ENCODE results near the gene TBC1D22A.
"Not testable (repeated sequence)": the region's sequence is repeated elsewhere in the genome, so short reads cannot be mapped to it uniquely, and the experiment has no call there.

Gene TBC1D22A

GRCh38 chr22:46762238-46763050 lies at the start of gene TBC1D22A:
TBC1D22A (plus strand) TSS chr22:46762650; CDS start chr22:46762787, 137 bp downstream.
- DNase-seq = peak; percentile 95

DNA sequence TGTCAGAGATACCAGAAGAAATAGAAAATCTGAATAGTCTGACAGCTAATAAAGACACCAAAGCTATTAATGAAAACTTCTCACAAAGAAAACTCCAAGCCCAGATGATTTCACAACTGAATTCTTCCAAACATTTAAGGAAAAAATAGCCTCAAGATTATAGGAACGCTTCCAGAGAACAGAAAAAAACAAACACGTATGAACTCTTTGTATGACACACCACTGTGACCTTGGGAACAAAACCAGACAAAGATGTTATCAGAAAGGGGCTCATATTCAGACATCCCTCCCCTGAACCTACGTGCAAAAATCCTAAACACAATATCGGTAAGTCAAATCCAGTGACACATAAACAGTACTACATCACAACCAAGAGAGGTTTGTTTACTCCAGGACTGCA lies 47.9 kb upstream of the TBC1D22A start:
- DNase-seq = no peak

- DNase-seq = no peak
Observed at GRCh38 chr22:46719921-46720320, 42.5 kb upstream of the TBC1D22A start.

DNA sequence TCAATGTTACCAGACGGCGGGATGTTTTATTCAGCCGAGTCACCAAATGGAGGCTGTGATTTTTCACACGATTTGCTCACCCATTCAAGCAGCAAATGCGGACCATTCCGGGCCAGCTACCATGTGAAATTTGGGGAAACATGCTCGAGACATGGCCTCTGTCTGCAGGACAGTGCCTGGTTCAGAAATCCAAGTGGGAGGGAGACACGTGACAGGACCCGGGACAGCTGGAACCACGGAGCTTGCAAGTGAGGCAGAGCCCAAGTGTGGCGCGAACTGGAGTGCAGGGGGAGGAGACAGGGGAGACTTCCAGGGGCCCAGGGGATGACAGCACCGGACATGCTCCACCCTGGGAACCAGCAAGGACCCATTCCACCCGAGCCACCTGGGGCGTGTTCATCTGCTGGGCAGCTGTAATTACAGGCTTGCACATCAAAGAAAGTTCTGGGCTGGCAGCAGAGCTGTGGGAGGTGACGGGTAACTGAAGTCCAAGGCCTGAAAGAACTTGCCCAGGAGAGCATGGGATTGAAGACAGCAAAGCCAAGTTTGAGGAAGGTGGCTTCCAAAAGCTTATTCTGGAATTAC lies 40.9 kb upstream of the TBC1D22A start:
- DNase-seq = no peak

DNA sequence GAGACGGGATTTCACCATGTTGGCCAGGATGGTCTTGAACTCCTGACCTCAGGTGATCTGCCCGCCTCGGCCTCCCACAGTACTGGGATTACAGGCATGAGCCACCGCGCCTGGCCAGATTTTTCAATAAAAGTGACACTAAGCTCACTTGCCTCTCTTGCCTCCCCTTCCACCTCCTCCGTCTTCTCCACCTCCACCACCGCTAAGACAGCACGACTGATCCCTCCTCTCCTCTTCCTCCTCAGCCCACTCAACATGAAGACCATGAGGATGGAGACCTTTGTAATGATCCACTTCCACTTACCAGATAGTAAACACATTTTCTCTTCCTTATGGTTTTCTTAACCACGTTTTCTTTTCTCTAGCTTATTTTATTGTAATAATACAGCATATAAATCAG lies 38.6 kb upstream of the TBC1D22A start:
- no peak for DNase-seq

- DNase-seq = no peak
Observed at GRCh38 chr22:46725096-46725495, 37.4 kb upstream of the TBC1D22A start.

GRCh38 chr22:46726066-46726985 lies 36.1 kb upstream of the TBC1D22A start:
- no peak for DNase-seq

GRCh38 chr22:46726986-46727317 lies 35.5 kb upstream of the TBC1D22A start:
- DNase-seq = no peak

GRCh38 chr22:46727813-46728364 lies 34.6 kb upstream of the TBC1D22A start:
- DNase-seq = no peak

DNA sequence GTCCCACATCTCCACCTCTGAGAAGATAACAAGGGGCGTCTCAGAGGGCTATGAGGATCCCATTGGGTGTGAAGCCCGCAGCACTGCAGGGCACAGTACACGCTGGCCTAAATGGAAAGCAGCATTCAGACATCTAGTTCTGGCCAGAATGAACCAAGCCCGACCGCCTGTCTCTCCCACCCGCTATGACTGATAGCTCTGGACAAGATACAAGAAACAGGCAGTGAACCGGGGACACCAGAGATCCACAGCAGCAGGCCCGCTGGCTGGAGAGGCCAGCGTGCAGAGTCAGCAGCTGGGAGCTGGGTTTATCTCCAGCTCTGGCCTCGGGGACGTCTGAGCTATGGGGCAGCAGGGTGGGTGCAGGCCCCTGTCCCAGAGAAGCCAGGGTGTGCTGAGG lies 34.0 kb upstream of the TBC1D22A start:
- no peak for DNase-seq

GRCh38 chr22:46730568-46731245 lies 31.7 kb upstream of the TBC1D22A start:
- DNase-seq = no peak

GRCh38 chr22:46731246-46732040 lies 31.0 kb upstream of the TBC1D22A start:
- no peak for DNase-seq

DNA sequence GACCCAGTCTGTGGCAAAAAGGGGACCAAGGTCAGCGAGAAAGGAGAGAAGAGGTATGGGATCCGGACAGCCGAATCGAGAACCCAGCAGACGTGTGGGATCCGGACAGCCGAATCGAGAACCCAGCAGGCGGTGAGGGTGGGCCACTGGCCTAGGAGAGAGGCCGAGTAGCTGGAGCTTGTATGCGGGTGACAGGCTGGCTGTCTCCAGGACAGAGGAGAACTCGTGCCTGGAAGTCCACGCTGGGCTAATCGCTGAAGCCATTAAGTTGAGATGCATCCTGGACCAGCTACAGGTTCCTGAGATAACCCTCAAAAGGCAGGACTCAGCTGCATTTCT lies 30.4 kb upstream of the TBC1D22A start:
- DNase-seq = no peak

- DNase-seq = no peak
Observed at GRCh38 chr22:46732513-46732912, 29.9 kb upstream of the TBC1D22A start.

DNA sequence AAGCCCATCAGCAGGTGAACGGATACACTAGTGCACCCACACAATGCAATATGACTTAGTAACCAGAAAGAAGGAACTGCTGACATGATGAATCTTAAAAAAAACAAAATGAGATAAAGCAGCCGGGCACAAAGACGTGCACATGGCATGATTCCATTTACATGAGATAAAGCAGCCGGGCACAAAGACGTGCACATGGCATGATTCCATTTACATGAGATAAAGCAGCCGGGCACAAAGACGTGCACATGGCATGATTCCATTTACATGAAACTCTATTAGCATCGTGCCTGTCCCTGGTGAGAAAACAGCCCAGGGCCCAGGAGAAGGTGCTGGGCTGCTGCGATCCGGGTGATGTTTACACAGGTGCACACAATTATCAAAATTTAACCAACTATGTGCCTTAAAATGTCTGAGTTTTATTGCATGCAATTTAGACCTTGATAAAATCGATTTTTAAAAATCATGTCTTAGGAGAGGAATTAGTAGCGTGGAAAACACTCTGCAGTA lies 28.2 kb upstream of the TBC1D22A start:
- not testable (repeated sequence) for DNase-seq

DNA sequence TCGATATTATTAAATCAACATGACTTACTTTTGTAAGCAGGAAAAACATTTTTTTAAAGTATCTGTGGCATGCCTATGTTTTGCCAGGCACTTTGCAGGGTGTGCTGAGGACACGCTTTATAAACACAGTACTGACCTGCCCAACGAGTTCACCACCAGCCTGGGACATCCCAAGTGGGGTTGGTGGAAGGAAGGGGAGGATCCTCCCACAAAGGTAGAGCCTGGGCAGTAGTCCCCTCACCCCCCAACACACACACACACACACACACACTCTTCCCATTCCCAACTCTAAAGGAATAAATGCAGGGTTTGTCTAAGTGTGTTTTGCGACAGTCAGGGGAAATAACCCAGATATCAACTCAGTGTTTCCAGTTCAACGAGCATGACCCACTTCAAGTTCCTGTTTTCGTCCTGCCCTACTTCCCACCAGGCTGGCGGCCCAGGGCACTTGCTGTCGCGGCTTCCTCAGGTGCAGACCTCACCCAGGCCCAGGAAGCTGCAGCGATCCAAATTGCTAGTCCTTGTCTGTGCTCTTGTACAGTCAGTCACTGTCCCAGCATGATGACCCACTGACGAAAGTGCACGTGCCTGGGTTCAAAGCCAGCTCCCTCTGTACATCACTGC lies 27.5 kb upstream of the TBC1D22A start:
- peak; percentile 78 for DNase-seq

DNA sequence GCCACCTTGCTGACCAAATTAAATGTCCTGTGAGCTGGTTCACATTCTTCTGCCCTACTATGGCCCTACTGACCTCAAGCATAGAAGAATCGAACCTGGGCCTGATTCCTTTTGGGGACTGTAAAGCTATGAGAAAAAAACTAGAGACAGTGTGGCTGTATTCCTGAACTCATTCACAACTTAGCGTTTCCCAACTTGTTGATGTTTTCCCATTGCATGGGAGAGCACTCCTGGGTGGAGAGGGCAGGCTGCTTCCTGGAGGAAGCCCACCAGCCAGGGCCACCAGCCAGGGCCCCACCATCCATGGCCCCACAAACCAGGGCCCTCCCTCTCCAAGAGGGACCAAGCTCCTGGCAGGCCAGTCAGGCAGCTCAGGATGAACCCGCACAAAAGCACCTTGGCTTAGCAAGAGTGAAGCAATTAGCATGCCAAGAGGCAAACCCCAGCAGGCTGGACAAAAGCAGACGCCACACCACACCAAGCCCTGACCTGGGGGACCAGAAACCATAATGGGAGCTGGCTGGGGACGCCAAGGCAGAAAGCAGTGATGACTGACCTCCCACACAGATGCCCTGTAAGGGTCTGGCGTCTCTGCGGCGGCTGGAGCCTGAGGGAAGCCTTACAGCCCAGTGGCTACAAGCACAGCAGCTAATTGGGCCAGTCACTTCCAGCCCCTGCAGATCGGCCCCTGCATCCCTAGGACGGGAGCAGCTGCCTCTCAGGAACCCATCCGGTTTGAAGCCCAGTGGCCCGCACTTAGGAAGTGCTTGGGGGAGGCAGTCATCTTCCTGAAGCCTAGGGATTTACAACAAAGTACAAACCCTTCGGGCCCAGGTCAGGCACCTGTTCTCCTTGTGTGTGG lies 26.5 kb upstream of the TBC1D22A start:
- DNase-seq = no peak

DNA sequence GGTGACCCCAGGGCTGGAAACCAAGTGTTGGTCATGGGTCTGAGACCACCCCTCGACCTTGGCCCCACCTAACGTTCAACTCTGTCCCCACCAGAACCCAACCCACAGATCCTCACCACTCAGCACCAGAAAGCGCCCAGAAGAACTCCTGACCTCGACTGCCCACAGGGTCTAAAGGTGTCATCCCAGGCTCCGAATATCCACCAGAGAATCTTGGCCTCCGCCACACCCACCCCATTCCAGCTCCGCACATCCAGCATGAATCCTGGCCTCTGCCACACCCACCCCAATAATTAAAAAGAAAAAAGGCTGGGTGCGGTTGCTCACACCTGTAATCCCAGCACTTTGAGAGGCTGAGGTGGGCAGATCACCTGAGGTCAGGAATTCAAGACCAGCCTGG lies 25.7 kb upstream of the TBC1D22A start:
- no peak for DNase-seq

DNA sequence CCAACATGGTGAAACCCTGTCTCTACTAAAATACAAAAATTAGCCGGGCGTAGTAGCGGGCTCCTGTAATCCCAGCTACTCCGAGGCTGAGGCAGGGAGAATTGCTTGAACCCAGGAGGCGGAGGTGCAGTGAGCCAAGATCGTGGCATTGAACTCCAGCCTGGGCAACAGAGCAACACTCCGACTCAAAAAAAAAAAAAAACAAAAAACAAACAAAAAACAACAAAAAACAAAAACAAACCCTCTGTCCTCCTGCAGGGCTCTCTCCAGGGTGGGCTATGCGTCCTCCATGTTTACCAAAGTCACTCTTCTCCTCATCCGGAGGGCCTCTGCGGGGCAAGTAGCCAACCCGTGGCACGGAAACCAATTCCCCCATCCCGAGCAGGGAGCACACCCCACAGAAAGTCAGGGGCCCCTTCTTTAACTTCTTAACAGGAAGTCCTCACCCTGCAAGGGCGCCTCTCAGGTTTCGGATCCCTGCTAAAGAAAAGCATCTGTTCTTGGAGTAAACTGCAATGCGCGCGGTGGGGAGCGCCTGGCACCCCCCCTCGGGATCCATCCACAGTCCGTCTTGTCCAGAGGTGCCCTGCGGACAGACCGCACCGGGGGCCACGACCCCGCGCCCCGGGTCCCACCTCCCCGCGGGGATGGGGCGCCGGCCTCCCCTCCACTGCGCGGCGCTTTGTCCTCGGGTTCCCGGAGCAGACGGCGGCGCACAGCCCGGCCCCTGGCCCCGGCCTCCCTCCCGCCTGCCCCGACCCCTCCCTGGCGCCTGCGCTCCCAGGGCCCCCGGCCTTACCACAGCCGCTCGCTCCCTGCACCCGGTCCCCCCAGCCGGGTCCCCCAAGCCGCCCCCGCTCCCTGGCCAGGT lies 25.1 kb upstream of the TBC1D22A start:
- peak; percentile 45 for DNase-seq

All from activated CD4-positive, alpha-beta T cell treated with anti-CD3 and anti-CD28 coated beads, Interleukin-2, amount 50 U/mL, for 1 hour (primary cell).